Subcutaneous abdominal adipose tissue (tissue), 5 donors: Measurements from ENCODE around the gene BNIP1.
A peak's percentile ranks its signal among the peaks of the same experiment; 100 is the strongest.
"Not testable (repeated sequence)": the region's sequence is repeated elsewhere in the genome, so short reads cannot be mapped to it uniquely, and the experiment has no call there.

Experiments
- H3K27ac ChIP-seq: one replicate; pipeline ENCODE4 v1.7.0; 2013; ENCODE audit warnings: low read depth, mild to moderate bottlenecking, inconsistent platforms, low read length, moderate library complexity
- H3K27me3 ChIP-seq, 5 donors: one replicate each; pipeline ENCODE4 v1.7.0; 2013; ENCODE audit warnings: low read length in 5 of 5, inconsistent platforms in 1 of 5; ENCODE audit not compliant: control insufficient read depth in 5 of 5, insufficient read depth in 4 of 5
- H3K36me3 ChIP-seq, 5 donors: one replicate each; pipeline ENCODE4 v1.7.0; 2013; ENCODE audit warnings: low read length in 5 of 5; ENCODE audit not compliant: control insufficient read depth in 5 of 5, insufficient read depth in 5 of 5
- H3K4me1 ChIP-seq, 5 donors: one replicate each; pipeline ENCODE4 v1.7.0; 2013; ENCODE audit warnings: low read length in 5 of 5, mild to moderate bottlenecking in 3 of 5, moderate library complexity in 1 of 5; ENCODE audit not compliant: control insufficient read depth in 5 of 5, insufficient read depth in 5 of 5
- H3K4me3 ChIP-seq, 5 donors: one replicate each; pipeline ENCODE4 v1.7.0; 2013; ENCODE audit warnings: low read length in 5 of 5, low read depth in 1 of 5
- H3K9ac ChIP-seq, 5 donors: one replicate each; pipeline ENCODE4 v1.7.0; 2013; ENCODE audit warnings: low read length in 5 of 5, mild to moderate bottlenecking in 4 of 5, moderate library complexity in 3 of 5
- H3K9me3 ChIP-seq, 5 donors: one replicate each; pipeline ENCODE4 v1.7.0; 2013; ENCODE audit warnings: low read length in 5 of 5; ENCODE audit not compliant: control insufficient read depth in 5 of 5
- donor health status: healthy.
- donor health status: healthy.
- donor health status: healthy.
- donor health status: healthy.
- donor health status: healthy.

BNIP1 gene, protein sequence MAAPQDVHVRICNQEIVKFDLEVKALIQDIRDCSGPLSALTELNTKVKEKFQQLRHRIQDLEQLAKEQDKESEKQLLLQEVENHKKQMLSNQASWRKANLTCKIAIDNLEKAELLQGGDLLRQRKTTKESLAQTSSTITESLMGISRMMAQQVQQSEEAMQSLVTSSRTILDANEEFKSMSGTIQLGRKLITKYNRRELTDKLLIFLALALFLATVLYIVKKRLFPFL

DNA sequence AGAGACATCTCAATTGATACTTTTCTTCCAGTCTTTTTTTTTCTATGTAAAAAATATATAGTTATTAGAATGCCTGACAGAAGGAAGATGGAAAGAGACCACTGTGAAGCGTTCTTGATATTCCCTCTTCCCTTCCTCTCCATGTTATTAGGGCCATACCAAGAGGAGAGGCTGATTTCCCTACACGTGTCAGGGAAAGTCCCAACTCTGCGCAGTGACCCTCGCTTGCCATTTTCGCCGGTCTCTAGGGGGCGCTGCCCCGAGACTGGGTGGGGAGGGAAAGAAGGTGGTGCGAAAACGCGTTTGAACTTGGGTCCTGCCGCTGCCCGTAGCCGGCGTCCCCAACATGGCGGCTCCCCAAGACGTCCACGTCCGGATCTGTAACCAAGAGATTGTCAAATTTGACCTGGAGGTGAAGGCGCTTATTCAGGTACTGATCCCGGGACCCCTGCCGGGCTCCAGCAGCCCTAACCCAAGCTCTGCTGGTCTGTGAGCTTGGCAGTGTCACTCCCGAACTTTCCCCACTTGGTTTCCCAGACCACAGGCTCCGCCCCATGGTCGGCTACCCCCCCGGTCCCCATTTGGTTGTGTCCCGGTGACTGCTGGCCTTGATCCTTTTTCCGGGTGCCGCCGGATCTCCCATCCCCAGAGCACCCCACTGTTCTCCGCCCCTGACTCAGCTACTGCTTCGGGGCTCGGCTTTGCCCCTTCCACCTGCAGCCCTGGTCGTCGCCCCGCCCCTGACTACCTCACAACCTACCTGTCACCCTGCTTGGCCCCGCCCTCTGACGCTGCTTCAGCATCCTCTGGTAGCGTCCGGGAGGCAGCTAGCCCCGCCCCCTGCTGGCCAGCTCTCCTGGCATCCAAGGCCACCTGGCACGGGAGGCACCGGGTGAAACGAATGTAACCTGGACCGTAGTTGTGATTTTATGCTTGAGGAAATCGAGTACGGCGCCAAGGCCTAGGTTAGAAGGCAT, at the start of gene BNIP1:
BNIP1 (plus strand) TSS at position 332 of the 977 bp plus-strand sequence; CDS start at position 347, 15 bp downstream.
- no peaks in the 10 kb centered on the region for H3K27me3 ChIP-seq
- H3K27ac ChIP-seq, result peak within 1 kb of the TSS; percentile 79
- peak within 1 kb of the TSS; percentile 71 to 98 (median 96) for H3K9ac ChIP-seq
- H3K36me3 ChIP-seq, result peaks cover 3 to 32% (median 24%) of the 10 kb centered on the region in 5 donors
- H3K9me3 ChIP-seq, result no peaks in the 10 kb centered on the region
- H3K4me3 ChIP-seq, result peak within 1 kb of the TSS; percentile 90 to 97 (median 95)
- peaks cover 2 to 9% (median 6%) of the 10 kb centered on the region in 5 donors for H3K4me1 ChIP-seq

DNA sequence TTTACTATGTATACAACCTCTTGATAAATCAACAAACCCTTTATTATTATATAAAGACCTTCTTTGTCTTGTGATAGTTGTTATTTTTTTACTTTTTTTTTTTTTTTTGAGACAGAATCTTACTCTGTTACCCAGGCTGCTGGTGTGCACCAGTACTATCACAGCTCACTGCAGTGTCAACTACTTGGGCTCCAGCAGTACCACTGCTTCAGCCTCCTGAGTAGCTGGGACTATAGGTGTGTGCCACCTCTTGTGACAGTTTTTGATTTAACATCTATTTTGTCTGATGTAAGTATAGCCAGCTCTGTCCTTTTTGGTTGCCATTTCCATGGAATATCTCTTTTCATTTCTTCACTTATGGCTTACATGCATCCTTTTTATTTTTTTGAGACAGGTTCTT, 45.5 kb upstream of the BNIP1 start:
- Histone ChIP-seq H3K9ac (no peak overlapping the region), H3K4me3 (no peak overlapping the region), H3K27ac (no peak overlapping the region), H3K4me1 (peaks cover 0 to 20% (median 11%) of the 10 kb centered on the region in 5 donors), H3K36me3 (peaks cover 0 to 8% (median 0%) of the 10 kb centered on the region in 5 donors), H3K9me3 (peaks cover 0 to 6% (median 0%) of the 10 kb centered on the region in 5 donors), H3K27me3 (no peaks in the 10 kb centered on the region)

DNA sequence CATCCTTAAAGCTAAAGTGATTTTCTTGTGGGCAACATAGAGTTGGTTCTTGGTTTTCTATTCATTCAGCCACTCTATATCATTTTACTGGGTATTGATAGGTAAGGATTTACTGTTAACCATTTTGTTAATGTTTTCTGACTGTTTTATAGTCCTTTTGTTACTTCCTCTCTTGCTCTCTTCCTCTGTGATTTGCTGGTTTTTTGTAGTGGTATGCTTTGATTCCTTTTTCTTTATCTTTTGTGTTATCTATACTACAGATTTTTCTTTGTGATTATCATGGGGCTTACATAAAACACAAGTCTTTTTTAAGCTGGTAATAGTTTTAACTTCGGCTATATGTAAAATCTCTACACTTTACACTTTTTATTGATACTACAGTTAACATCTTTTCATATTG, 44.9 kb upstream of the BNIP1 start:
- Histone ChIP-seq H3K4me1 (peaks cover 0 to 13% (median 4%) of the 10 kb centered on the region in 5 donors), H3K27me3 (no peaks in the 10 kb centered on the region), H3K36me3 (peaks cover 0 to 8% (median 0%) of the 10 kb centered on the region in 5 donors)

DNA sequence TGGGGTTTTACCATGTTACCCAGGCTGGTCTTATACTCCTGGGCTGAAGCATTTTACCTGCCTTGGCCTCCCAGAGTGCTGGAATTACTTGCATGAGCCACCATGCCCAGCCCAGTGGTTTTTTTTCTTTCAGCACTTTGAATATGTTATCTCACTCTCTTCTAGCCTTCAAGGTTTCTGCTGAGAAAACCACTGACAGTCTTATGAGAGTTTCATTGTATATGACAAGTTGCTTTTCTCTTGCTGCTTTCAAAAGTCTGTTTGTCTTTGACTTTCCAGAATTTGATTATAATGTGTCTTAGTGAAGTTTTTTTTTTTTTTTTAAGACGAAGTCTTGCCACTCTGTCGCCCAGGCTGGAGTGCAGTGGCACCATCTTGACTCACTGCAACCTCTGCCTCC, 43.1 kb upstream of the BNIP1 start:
- peaks cover 0 to 6% (median 0%) of the 10 kb centered on the region in 5 donors for H3K9me3 ChIP-seq
- H3K4me3 ChIP-seq, result no peak overlapping the region
- H3K36me3 ChIP-seq, result peaks cover 0 to 8% (median 0%) of the 10 kb centered on the region in 5 donors
- no peak overlapping the region for H3K9ac ChIP-seq
- H3K27me3 ChIP-seq, result no peaks in the 10 kb centered on the region
- peaks cover 0 to 10% (median 4%) of the 10 kb centered on the region in 5 donors for H3K4me1 ChIP-seq
- H3K27ac ChIP-seq, result no peak overlapping the region

More for the DNA sequence above, 44.9 kb upstream of the BNIP1 start:
- Histone ChIP-seq H3K9ac (no peak overlapping the region), H3K27ac (no peak overlapping the region), H3K9me3 (peaks cover 0 to 6% (median 0%) of the 10 kb centered on the region in 5 donors), H3K4me3 (no peak overlapping the region)

DNA sequence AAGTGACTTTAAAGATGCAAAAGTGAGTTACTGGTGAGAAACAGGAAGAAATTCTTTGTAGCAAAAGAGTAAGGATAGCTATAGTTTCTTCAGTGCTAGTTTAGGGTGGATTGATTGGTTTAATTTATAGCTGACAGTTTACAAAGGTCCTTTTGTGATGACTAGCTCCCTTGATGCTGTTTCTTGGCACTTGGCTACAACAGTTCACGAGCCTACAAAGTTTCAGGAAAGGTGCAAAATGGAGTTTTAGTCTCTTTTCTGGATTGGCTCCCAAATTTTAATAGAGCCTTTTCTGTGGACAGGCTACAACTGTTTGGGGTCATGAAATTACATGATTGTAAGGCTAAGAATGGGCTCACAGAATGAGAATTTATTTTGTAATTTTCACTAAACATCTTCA, 40.9 kb upstream of the BNIP1 start:
- Histone ChIP-seq H3K4me1 (peaks cover 0 to 8% (median 4%) of the 10 kb centered on the region in 5 donors), H3K36me3 (peaks cover 0 to 8% (median 2%) of the 10 kb centered on the region in 5 donors), H3K27ac (no peak overlapping the region), H3K4me3 (no peak overlapping the region), H3K9me3 (peaks cover 0 to 6% (median 0%) of the 10 kb centered on the region in 5 donors), H3K9ac (no peak overlapping the region), H3K27me3 (no peaks in the 10 kb centered on the region)

DNA sequence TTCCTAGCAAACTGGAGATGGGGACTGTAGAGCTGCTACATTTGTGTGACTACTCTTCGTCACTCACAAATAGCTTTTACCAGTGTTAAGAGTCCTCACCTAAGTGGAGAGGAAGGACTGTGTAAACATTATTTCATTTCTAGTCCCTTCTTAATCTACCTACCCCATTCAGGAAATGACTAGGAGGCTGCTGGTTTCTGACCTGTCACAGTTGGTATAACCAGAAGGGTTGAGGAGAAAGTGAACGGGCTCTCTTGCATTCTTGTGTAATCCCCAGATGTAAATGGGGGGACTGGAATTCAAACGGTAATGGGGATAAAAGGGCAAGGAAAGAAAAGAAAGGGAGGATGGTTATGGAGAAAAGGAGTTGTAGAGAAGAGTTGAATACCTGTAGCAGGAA, 35.4 kb upstream of the BNIP1 start:
- Histone ChIP-seq H3K9me3 (no peaks in the 10 kb centered on the region), H3K4me1 (no peaks in the 10 kb centered on the region), H3K9ac (no peak overlapping the region), H3K27me3 (no peaks in the 10 kb centered on the region), H3K27ac (no peak overlapping the region), H3K4me3 (no peak overlapping the region), H3K36me3 (peaks cover 40 to 50% (median 42%) of the 10 kb centered on the region in 5 donors)

DNA sequence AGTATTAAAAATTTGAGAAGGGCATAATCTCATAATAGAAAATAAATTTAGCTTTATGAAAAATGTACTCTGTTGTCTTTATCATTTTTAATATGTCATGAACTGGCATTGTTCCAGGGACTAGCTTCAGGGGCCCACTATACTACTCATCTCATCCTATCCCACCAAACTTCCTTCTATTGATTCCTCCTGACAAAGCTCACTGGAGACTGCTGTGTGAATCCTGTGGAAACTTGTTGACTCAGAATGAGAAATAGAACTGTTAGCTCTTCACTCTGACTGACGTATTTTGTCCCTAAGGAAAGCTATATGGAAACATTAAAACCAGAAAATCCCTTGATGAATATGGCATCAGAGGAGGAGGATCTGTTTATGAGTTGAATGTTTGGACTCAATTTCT, 29.8 kb upstream of the BNIP1 start:
- H3K9me3 ChIP-seq, result no peaks in the 10 kb centered on the region
- no peak overlapping the region for H3K4me3 ChIP-seq
- H3K36me3 ChIP-seq, result peaks cover 35 to 67% (median 46%) of the 10 kb centered on the region in 5 donors
- no peak overlapping the region for H3K9ac ChIP-seq
- no peak overlapping the region for H3K27ac ChIP-seq
- H3K27me3 ChIP-seq, result no peaks in the 10 kb centered on the region
- H3K4me1 ChIP-seq, result no peaks in the 10 kb centered on the region

DNA sequence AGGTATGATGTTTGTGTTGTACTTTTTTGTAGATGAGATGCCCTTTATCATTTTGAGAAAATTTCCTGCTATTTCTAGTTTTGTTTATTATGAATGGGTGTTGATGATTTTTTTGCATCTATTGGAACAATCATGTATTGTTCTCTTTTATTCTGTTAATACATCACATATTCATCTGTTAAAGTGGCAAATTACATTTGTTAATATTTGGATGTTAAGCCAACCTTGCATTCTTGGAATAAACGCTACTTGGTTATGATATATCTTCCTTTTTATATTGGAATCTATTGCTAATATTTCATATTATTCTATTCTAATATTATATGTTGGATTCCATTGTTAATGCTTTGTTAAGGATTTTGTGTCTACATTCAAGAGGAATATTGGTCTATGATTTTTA, 24.6 kb upstream of the BNIP1 start:
- Histone ChIP-seq H3K4me3 (no peak overlapping the region), H3K36me3 (peaks cover 13 to 40% (median 19%) of the 10 kb centered on the region in 5 donors), H3K9me3 (peaks cover 0 to 3% (median 0%) of the 10 kb centered on the region in 5 donors), H3K9ac (no peak overlapping the region), H3K27me3 (no peaks in the 10 kb centered on the region), H3K4me1 (no peaks in the 10 kb centered on the region), H3K27ac (no peak overlapping the region)

DNA sequence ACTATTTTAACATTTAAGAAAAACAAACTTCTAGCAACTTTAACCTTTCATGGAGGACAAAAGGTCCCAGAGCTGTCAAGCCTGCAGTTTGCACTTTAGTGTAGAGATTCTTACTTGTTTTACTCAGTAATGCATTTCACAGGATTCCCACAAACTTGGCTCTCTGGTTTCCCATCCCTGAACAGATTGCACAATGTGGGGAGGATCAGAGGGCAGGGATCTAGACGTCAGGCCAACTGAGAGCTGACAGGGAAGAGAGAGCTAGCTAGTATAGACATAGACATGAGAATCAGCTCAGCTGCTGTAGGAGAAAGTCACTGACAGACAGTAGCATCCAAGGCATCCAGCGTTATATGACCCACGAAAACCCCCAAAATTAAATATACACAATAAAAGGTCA, 20.9 kb upstream of the BNIP1 start:
- Histone ChIP-seq H3K4me3 (no peak overlapping the region), H3K9me3 (peaks cover 0 to 3% (median 0%) of the 10 kb centered on the region in 5 donors), H3K36me3 (peaks cover 13 to 42% (median 26%) of the 10 kb centered on the region in 5 donors), H3K27ac (no peak overlapping the region), H3K4me1 (no peaks in the 10 kb centered on the region), H3K9ac (no peak overlapping the region), H3K27me3 (no peaks in the 10 kb centered on the region)

DNA sequence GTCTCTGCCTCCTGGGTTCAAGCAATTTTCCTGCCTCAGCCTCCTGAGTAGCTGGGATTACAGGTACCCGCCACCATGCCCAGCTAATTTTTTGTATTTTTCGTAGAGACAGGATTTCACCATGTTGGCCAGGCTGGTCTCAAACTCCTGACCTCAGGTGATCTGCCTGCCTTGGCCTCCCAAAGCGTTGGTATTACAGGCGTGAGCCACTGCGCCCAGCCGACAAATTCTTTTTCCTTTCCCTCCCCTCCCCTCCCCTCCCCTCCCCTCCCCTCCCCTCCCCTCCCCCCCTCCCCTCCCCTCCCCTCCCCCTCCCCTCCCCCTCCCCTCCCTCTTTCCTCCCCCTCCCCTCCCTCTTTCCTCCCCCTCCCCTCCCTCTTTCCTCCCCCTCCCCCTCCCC, 12.2 kb upstream of the BNIP1 start:
- not testable (repeated sequence) for H3K9ac ChIP-seq, H3K9me3 ChIP-seq, H3K27me3 ChIP-seq, H3K27ac ChIP-seq, H3K4me1 ChIP-seq, H3K4me3 ChIP-seq
- H3K36me3 ChIP-seq, result peaks cover 15 to 31% (median 26%) of the 10 kb centered on the region in 5 donors
